Neural cell (in vitro differentiated cells): ENCODE data around the gene ZNRF1. TPM values are rescaled to one million over a fixed set of nuclear protein-coding genes. Genes with fewer than 3 reads are reported as not detected.
"Not testable (repeated sequence)": the region's sequence is repeated elsewhere in the genome, so short reads cannot be mapped to it uniquely, and the experiment has no call there.

ENCODE experiments used
- H2AFZ ChIP-seq: fragments of 200-600, 300-800 bp; sonication (generic), shearing (Covaris generic); 2 replicates; pipeline ENCODE4 v1.6.0; 2014; ENCODE audit warnings: low read depth, mild to moderate bottlenecking, antibody characterized with exemption, low read length, moderate library complexity
- H3F3A ChIP-seq: fragments of 200-600 bp; shearing (Covaris generic); 2 replicates; pipeline ENCODE4 v1.6.1; 2016; ENCODE audit warnings: mild to moderate bottlenecking, moderate library complexity, mixed read lengths, antibody characterized with exemption, low read length; ENCODE audit not compliant: insufficient read depth, poor library complexity, severe bottlenecking
- H3K27ac ChIP-seq: fragments of 200-600, 300-800 bp; sonication (generic), shearing (Covaris generic); 2 replicates; pipeline ENCODE4 v1.5.1; 2014; ENCODE audit warnings: mild to moderate bottlenecking, low read length, moderate library complexity
- H3K27me3 ChIP-seq: fragments of 300-800, 200-600 bp; sonication (generic), shearing (Covaris generic); 2 replicates; pipeline ENCODE4 v1.6.0; 2014; ENCODE audit warnings: mild to moderate bottlenecking, low read depth, low read length, moderate library complexity; ENCODE audit not compliant: insufficient read depth
- H3K36me3 ChIP-seq: fragments of 300-800, 200-600 bp; sonication (generic), shearing (Covaris generic); 2 replicates; pipeline ENCODE4 v1.5.1; 2014; ENCODE audit warnings: mild to moderate bottlenecking, antibody characterized with exemption, low read length, moderate library complexity; ENCODE audit not compliant: insufficient read depth
- H3K4me2 ChIP-seq: fragments of 300-800, 200-600 bp; sonication (generic), shearing (Covaris generic); 2 replicates; pipeline ENCODE4 v1.6.0; 2014; ENCODE audit warnings: mild to moderate bottlenecking, low read length
- H3K4me3 ChIP-seq: fragments of 300-800, 200-600 bp; sonication (generic), shearing (Covaris generic); 2 replicates; pipeline ENCODE4 v1.5.1; 2014; ENCODE audit warnings: mild to moderate bottlenecking, low read length, moderate library complexity
- H3K79me2 ChIP-seq: fragments of 200-600 bp; shearing (Covaris generic); replicated peaks from 2 replicates; pipeline ENCODE4 v1.6.0; 2014; ENCODE audit warnings: mild to moderate bottlenecking, low read length, moderate library complexity; ENCODE audit not compliant: insufficient read depth
- H3K9ac ChIP-seq: fragments of 300-800, 200-600 bp; sonication (generic), shearing (Covaris generic); 2 replicates; pipeline ENCODE4 v1.6.1; 2016; ENCODE audit warnings: mild to moderate bottlenecking, low read length, mixed read lengths
- H3K9me2 ChIP-seq: fragments of 200-600 bp; shearing (Covaris generic); 2 replicates; pipeline ENCODE4 v1.6.1; 2016; ENCODE audit warnings: mild to moderate bottlenecking, low read length, mixed read lengths; ENCODE audit not compliant: insufficient read depth
- H3K9me3 ChIP-seq: fragments of 200-600, 300-800 bp; sonication (generic), shearing (Covaris generic); 2 replicates; pipeline ENCODE4 v1.6.1; 2016; ENCODE audit warnings: mild to moderate bottlenecking, mixed run types, low read length, moderate library complexity, mixed read lengths
- H4K20me1 ChIP-seq: fragments of 200-600 bp; shearing (Covaris generic); 2 replicates; pipeline ENCODE4 v1.6.1; 2016; ENCODE audit warnings: mild to moderate bottlenecking, mixed run types; ENCODE audit not compliant: insufficient read depth
- CTCF ChIP-seq: fragments of 450-650 bp; IDR thresholded peaks from 2 replicates; pipeline ENCODE4 v1.5.1; 2014; ENCODE audit warnings: antibody characterized with exemption, mild to moderate bottlenecking, moderate library complexity; ENCODE audit not compliant: poor library complexity, severe bottlenecking
- EP300 ChIP-seq: fragments of 450-650 bp; conservative IDR thresholded peaks from 2 replicates; pipeline ENCODE4 v1.6.1; 2014; ENCODE audit warnings: antibody characterized with exemption, mild to moderate bottlenecking, moderate library complexity; ENCODE audit not compliant: poor library complexity, severe bottlenecking
- EZH2 ChIP-seq: fragments of 200-600, 300-800 bp; shearing (Covaris generic), sonication (generic); IDR thresholded peaks from 2 replicates; pipeline ENCODE4 v1.6.1; 2014; ENCODE audit warnings: antibody characterized with exemption, low read length, borderline replicate concordance, mild to moderate bottlenecking; ENCODE audit not compliant: insufficient read depth, poor library complexity, severe bottlenecking
- MXI1 ChIP-seq: fragments of 450-650 bp; conservative IDR thresholded peaks from 2 replicates; pipeline ENCODE4 v1.6.1; 2014; ENCODE audit warnings: antibody characterized with exemption, mild to moderate bottlenecking; ENCODE audit not compliant: poor library complexity, severe bottlenecking
- POLR2AphosphoS5 ChIP-seq: IDR thresholded peaks from 2 replicates; pipeline ENCODE4 v1.6.1; 2012
- RAD21 ChIP-seq: fragments of 450-650 bp; conservative IDR thresholded peaks from 2 replicates; pipeline ENCODE4 v1.6.1; 2014; ENCODE audit warnings: antibody characterized with exemption, mild to moderate bottlenecking, moderate library complexity
- REST ChIP-seq: IDR thresholded peaks from 2 replicates; pipeline ENCODE4 v1.6.1; 2012; ENCODE audit warnings: borderline replicate concordance
- SMC3 ChIP-seq: fragments of 450-650 bp; conservative IDR thresholded peaks from 2 replicates; pipeline ENCODE4 v1.6.1; 2014; ENCODE audit warnings: antibody characterized with exemption, mild to moderate bottlenecking, moderate library complexity; ENCODE audit not compliant: poor library complexity
- TAF1 ChIP-seq: IDR thresholded peaks from 2 replicates; pipeline ENCODE4 v1.6.1; 2012; ENCODE audit warnings: low read depth
- polyA plus RNA-seq: library from polyadenylated mRNA; depleted of rRNA; stranded (reverse); fragments of >200 nt; gene quantifications from 2 replicates; pipeline ENCODE4 v1.2.3, GENCODE V29; 2014

ZNRF1 gene
- polyA plus RNA-seq, 1 donor from 2014 or later: 31.6 TPM

- H3K9me3 ChIP-seq: no peaks in the 10 kb centered on the region
- no peaks in the 10 kb centered on the region for H4K20me1 ChIP-seq
Measured at GRCh38 chr16:74987027-74987681, 11.7 kb upstream of the ZNRF1 start.

GRCh38 chr16:74989864-74990263 lies 9.0 kb upstream of the ZNRF1 start:
- not testable (repeated sequence) for H3K27me3 ChIP-seq, H3K36me3 ChIP-seq, H4K20me1 ChIP-seq, H2AFZ ChIP-seq, H3F3A ChIP-seq, H3K9me2 ChIP-seq, H3K27ac ChIP-seq, H3K9ac ChIP-seq, H3K4me3 ChIP-seq, H3K9me3 ChIP-seq, H3K4me2 ChIP-seq, H3K79me2 ChIP-seq

More at GRCh38 chr16:74987027-74987681, 11.7 kb upstream of the ZNRF1 start:
- Histone ChIP-seq H2AFZ (no peak overlapping the region), H3K79me2 (peaks cover 4% of the 10 kb centered on the region), H3K9me2 (no peaks in the 10 kb centered on the region), H3K27me3 (no peaks in the 10 kb centered on the region), H3K36me3 (no peaks in the 10 kb centered on the region), H3K9ac (no peak overlapping the region), H3K4me2 (no peak overlapping the region), H3F3A (no peaks in the 10 kb centered on the region), H3K27ac (no peak overlapping the region), H3K4me3 (no peak overlapping the region)
- TF ChIP-seq CTCF (no peak), EZH2 (no peak), RAD21 (no peak), TAF1 (no peak)

GRCh38 chr16:74990832-74991231 lies 8.0 kb upstream of the ZNRF1 start:
- Histone ChIP-seq H2AFZ (no peak overlapping the region), H3K9me2 (no peaks in the 10 kb centered on the region), H3F3A (no peaks in the 10 kb centered on the region), H4K20me1 (no peaks in the 10 kb centered on the region), H3K9ac (no peak overlapping the region), H3K27ac (no peak overlapping the region), H3K36me3 (no peaks in the 10 kb centered on the region), H3K79me2 (no peaks in the 10 kb centered on the region), H3K4me2 (no peak overlapping the region), H3K9me3 (no peaks in the 10 kb centered on the region), H3K4me3 (no peak overlapping the region), H3K27me3 (no peaks in the 10 kb centered on the region)
- TF ChIP-seq RAD21: no peak
- TF ChIP-seq EZH2: no peak
- no peak for TF ChIP-seq CTCF
- no peak for TF ChIP-seq REST
- no peak for TF ChIP-seq POLR2AphosphoS5
- TF ChIP-seq TAF1: no peak
- TF ChIP-seq EP300: no peak
- TF ChIP-seq MXI1: no peak
- TF ChIP-seq SMC3: no peak
